OCI-LY3 (cell line): ENCODE results near the gene ZDHHC21.

ENCODE experiments used
- H2AFZ ChIP-seq: fragments of 200-600, 300-600 bp; shearing (Covaris generic); 2 replicates; pipeline ENCODE4 v1.6.0; 2014; ENCODE audit warnings: antibody characterized with exemption, low read depth, low read length
- H3K27ac ChIP-seq: fragments of 200-600, 300-600 bp; sonication (generic); 2 replicates; pipeline ENCODE4 v1.5.1; 2014; ENCODE audit warnings: mild to moderate bottlenecking, low read length, moderate library complexity, mixed read lengths
- H3K27me3 ChIP-seq: fragments of 200-600, 300-600 bp; sonication (generic); 2 replicates; pipeline ENCODE4 v1.6.1; 2014; ENCODE audit warnings: low read depth, low read length, mixed read lengths
- H3K36me3 ChIP-seq: fragments of 200-600, 300-600 bp; sonication (generic); replicated peaks from 2 replicates; pipeline ENCODE3; 2014; ENCODE audit warnings: low read depth, low read length, mixed read lengths
- H3K4me1 ChIP-seq: fragments of 300-600, 200-600 bp; sonication (generic); 2 replicates; pipeline ENCODE4 v1.6.1; 2014; ENCODE audit warnings: low read length, mixed read lengths
- H3K4me2 ChIP-seq: fragments of 200-600, 300-600 bp; sonication (generic); 2 replicates; pipeline ENCODE4 v1.6.1; 2014; ENCODE audit warnings: low read length, mixed read lengths
- H3K4me3 ChIP-seq: fragments of 300-600, 200-600 bp; sonication (generic); 2 replicates; pipeline ENCODE4 v1.5.1; 2014; ENCODE audit warnings: antibody characterized with exemption, mild to moderate bottlenecking, low read length, moderate library complexity
- H3K79me2 ChIP-seq: fragments of 300-600, 200-600 bp; shearing (Covaris generic); 2 replicates; pipeline ENCODE4 v1.6.1; 2014; ENCODE audit warnings: mild to moderate bottlenecking, low read length, mixed read lengths
- H3K9ac ChIP-seq: fragments of 300-600, 200-600 bp; shearing (Covaris generic); 2 replicates; pipeline ENCODE4 v1.6.0; 2014; ENCODE audit warnings: mild to moderate bottlenecking, low read length, moderate library complexity
- H3K9me3 ChIP-seq: fragments of 200-600, 300-600 bp; shearing (Covaris generic); 2 replicates; pipeline ENCODE4 v1.6.1; 2014; ENCODE audit warnings: low read length, mixed read lengths; ENCODE audit not compliant: insufficient read depth
- H4K20me1 ChIP-seq: fragments of 200-600, 300-600 bp; sonication (generic); 2 replicates; pipeline ENCODE4 v1.6.1; 2016; ENCODE audit warnings: low read length, mixed read lengths; ENCODE audit not compliant: insufficient read depth
- CTCF ChIP-seq: fragments of 200-600, 300-600 bp; sonication (generic); IDR thresholded peaks from 2 replicates; pipeline ENCODE4 v1.5.1; 2014; ENCODE audit warnings: antibody characterized with exemption, low read length, low read depth
- EZH2phosphoT487 ChIP-seq: fragments of 200-600 bp; shearing (Covaris generic); IDR thresholded peaks from 2 replicates; pipeline ENCODE4 v1.6.1; 2018; ENCODE audit warnings: antibody characterized with exemption, mixed run types, low read depth

ZDHHC21 gene

DNA sequence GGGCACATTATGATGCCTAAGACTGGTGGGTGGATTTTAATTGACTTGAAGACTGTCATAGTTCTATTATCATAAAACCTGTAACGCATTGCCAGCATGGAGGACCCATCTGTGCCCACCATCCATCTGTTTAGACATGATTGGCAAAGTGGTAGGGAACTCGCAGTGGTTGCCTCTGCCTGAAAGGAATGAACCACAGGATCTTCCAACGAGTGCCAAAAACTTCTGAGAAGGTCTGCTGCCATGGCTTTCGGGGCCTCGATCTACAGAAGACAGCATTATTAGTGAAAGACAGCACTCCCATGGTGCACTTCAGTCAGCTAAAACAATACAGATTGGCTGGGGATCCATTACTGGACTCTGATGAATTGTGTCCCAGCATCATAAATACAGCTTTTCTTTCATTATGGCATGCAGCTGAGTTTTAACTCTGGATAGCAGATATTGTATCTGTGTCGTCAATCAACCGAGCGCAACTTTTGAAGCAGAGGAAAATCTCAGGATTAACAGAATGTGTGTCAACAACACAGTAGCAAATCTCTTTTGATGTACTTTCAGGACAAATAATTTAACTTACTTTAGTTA lies 74.3 kb downstream of the ZDHHC21 start:
- no peak overlapping the region for H3K9ac ChIP-seq
- no peak overlapping the region for H2AFZ ChIP-seq
- no peak overlapping the region for H3K4me3 ChIP-seq
- no peaks in the 10 kb centered on the region for H3K79me2 ChIP-seq
- no peak overlapping the region for H3K27ac ChIP-seq
- TF ChIP-seq EZH2phosphoT487 (no peak), CTCF (no peak)
- H3K4me1 ChIP-seq, result no peaks in the 10 kb centered on the region
- H3K36me3 ChIP-seq, result peaks cover 18% of the 10 kb centered on the region
- H3K9me3 ChIP-seq, result no peaks in the 10 kb centered on the region
- no peak overlapping the region for H3K4me2 ChIP-seq
- no peaks in the 10 kb centered on the region for H4K20me1 ChIP-seq
- H3K27me3 ChIP-seq, result no peaks in the 10 kb centered on the region

GRCh38 chr9:14616188-14616982 lies 76.8 kb downstream of the ZDHHC21 start:
- no peak overlapping the region for H3K27ac ChIP-seq
- no peak for TF ChIP-seq EZH2phosphoT487
- TF ChIP-seq CTCF, result peak; percentile 82

DNA sequence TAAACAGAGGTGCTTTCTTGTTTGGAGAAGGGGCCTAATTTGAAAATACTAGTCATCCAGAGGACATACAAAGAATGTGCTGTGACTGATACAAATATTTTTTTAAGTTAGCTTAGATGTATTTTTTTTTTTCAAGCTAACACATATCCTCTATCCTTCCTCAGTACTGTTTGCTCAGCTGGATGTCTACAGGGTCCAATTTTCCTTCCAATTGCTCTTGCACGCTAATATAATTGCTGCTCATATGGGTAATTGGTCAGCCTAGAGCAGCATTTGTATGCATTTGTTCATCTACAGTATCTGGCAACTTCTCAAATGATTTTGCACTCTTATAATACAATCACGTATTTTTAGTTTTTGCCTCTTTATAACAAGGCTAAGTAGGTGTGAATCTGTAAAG lies 84.7 kb downstream of the ZDHHC21 start:
- Histone ChIP-seq H3K27me3 (no peaks in the 10 kb centered on the region), H3K9me3 (no peaks in the 10 kb centered on the region), H3K4me3 (no peak overlapping the region), H3K27ac (no peak overlapping the region), H3K9ac (no peak overlapping the region), H3K79me2 (no peaks in the 10 kb centered on the region), H3K4me1 (no peaks in the 10 kb centered on the region), H4K20me1 (no peaks in the 10 kb centered on the region), H2AFZ (no peak overlapping the region), H3K36me3 (peaks cover 14% of the 10 kb centered on the region), H3K4me2 (no peak overlapping the region)
- TF ChIP-seq CTCF (no peak), EZH2phosphoT487 (no peak)

More at GRCh38 chr9:14616188-14616982, 76.8 kb downstream of the ZDHHC21 start:
- Histone ChIP-seq H2AFZ (no peak overlapping the region), H4K20me1 (no peaks in the 10 kb centered on the region), H3K9me3 (no peaks in the 10 kb centered on the region), H3K36me3 (peaks cover 14% of the 10 kb centered on the region), H3K79me2 (no peaks in the 10 kb centered on the region), H3K27me3 (no peaks in the 10 kb centered on the region), H3K4me2 (no peak overlapping the region), H3K9ac (no peak overlapping the region), H3K4me3 (no peak overlapping the region), H3K4me1 (no peaks in the 10 kb centered on the region)

DNA sequence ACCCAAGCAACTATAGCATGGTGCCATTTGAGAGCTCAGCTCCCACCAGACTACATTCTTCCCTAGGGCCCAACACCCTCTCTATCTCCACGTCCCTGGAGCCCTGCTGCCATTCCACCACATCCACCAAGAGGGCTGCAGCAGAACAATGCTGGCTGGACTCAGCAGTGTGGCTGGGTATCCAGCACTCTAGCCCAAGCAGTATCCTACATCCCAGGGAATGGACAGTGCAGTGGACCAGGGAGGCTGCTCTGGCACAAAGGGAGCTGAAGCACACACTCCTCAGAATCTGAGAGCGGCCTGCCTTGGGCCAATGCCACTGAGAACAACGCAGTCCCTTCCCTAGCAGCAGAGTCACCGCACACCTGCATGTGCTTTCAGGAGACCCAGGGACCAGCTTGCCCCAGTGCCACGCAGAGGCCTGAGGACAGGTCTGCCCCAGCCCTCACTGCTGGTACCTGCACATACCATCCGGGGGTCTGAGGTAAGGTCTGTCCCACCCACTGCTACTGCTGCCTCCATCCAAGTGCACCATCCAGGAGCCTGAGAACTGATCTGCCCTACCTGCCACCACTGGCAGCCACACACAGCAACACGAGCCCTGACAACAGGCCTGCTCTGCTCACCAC lies 95.9 kb downstream of the ZDHHC21 start:
- H3K9ac ChIP-seq, result no peak overlapping the region
- H3K27me3 ChIP-seq, result no peaks in the 10 kb centered on the region
- no peaks in the 10 kb centered on the region for H3K79me2 ChIP-seq
- no peak for TF ChIP-seq EZH2phosphoT487
- no peak for TF ChIP-seq CTCF
- no peaks in the 10 kb centered on the region for H3K4me1 ChIP-seq
- H3K27ac ChIP-seq, result no peak overlapping the region
- H3K4me2 ChIP-seq, result no peak overlapping the region
- H3K4me3 ChIP-seq, result no peak overlapping the region
- H2AFZ ChIP-seq, result no peak overlapping the region
- no peaks in the 10 kb centered on the region for H4K20me1 ChIP-seq
- H3K36me3 ChIP-seq, result peaks cover 21% of the 10 kb centered on the region
- H3K9me3 ChIP-seq, result no peaks in the 10 kb centered on the region
